Keratinocyte (primary cell): ENCODE data around the gene LST1. TPM values are rescaled to one million over a fixed set of nuclear protein-coding genes. Genes with fewer than 3 reads are reported as not detected.

ENCODE experiments used
- DNase-seq: peaks from one replicate; pipeline ENCODE4 v3.0.0-alpha.2; 2011; ENCODE audit warnings: low read depth, missing footprints, low spot score
- FAIRE-seq: peaks from 2 replicates; lab custom pipeline; 2011; peaks lifted over from hg19 to GRCh38; lab: Jason Lieb, UNC
- H2AFZ ChIP-seq: 2 replicates; pipeline ENCODE4 v1.6.0; 2012; ENCODE audit warnings: low read length, control low read depth, inconsistent platforms; ENCODE audit not compliant: control insufficient read depth
- H3K27ac ChIP-seq: 2 replicates; pipeline ENCODE4 v1.5.1; 2011; ENCODE audit warnings: low read length; ENCODE audit not compliant: control insufficient read depth, insufficient read depth
- H3K27me3 ChIP-seq: 3 replicates; pipeline ENCODE4 v1.6.0; 2011; ENCODE audit warnings: low read length; ENCODE audit not compliant: control insufficient read depth, insufficient read depth; ENCODE audit errors: extremely low read depth
- H3K36me3 ChIP-seq, 2 experiments: 2 replicates in 1 of 2; 3 replicates in 1 of 2; pipeline ENCODE4 v1.5.1; 2011; ENCODE audit warnings: low read length in 2 of 2, mild to moderate bottlenecking in 1 of 2; ENCODE audit not compliant: control insufficient read depth in 2 of 2, insufficient read depth in 2 of 2; ENCODE audit errors: extremely low read depth in 1 of 2
- H3K4me1 ChIP-seq: 3 replicates; pipeline ENCODE4 v1.5.1; 2011; ENCODE audit warnings: low read length; ENCODE audit not compliant: control insufficient read depth, insufficient read depth; ENCODE audit errors: extremely low read depth
- H3K4me2 ChIP-seq: 3 replicates; pipeline ENCODE4 v1.6.0; 2011; ENCODE audit warnings: low read depth, low read length; ENCODE audit not compliant: control insufficient read depth, insufficient read depth; ENCODE audit errors: extremely low read depth
- H3K4me3 ChIP-seq, 3 experiments: fragments of 200-600 bp in 1 of 3; sonication (generic) in 1 of 3; 2 replicates in 2 of 3; 3 replicates in 1 of 3; pipeline ENCODE4 v1.5.1; 2011 to 2016; ENCODE audit warnings: low read length in 3 of 3, mild to moderate bottlenecking in 3 of 3, control low read depth in 2 of 3, inconsistent platforms in 1 of 3, low read depth in 1 of 3, mixed read lengths in 1 of 3, mixed run types in 1 of 3, moderate library complexity in 1 of 3; ENCODE audit not compliant: control insufficient read depth in 2 of 3, insufficient read depth in 2 of 3; ENCODE audit errors: extremely low read depth in 1 of 3
- H3K79me2 ChIP-seq: 2 replicates; pipeline ENCODE4 v1.6.0; 2012; ENCODE audit warnings: low read length; ENCODE audit not compliant: control insufficient read depth, insufficient read depth
- H3K9ac ChIP-seq: 3 replicates; pipeline ENCODE4 v1.6.0; 2011; ENCODE audit warnings: low read length; ENCODE audit not compliant: control insufficient read depth, insufficient read depth; ENCODE audit errors: extremely low read depth
- H3K9me1 ChIP-seq: 3 replicates; pipeline ENCODE4 v1.6.0; 2011; ENCODE audit warnings: low read length; ENCODE audit not compliant: control insufficient read depth, insufficient read depth; ENCODE audit errors: extremely low read depth
- H3K9me3 ChIP-seq: 2 replicates; pipeline ENCODE4 v1.5.1; 2012; ENCODE audit warnings: low read depth, low read length; ENCODE audit not compliant: control insufficient read depth
- H4K20me1 ChIP-seq: 3 replicates; pipeline ENCODE4 v1.6.0; 2011; ENCODE audit warnings: low read length; ENCODE audit not compliant: control insufficient read depth, insufficient read depth; ENCODE audit errors: extremely low read depth
- EZH2 ChIP-seq: IDR thresholded peaks from one replicate; pipeline ENCODE4 v1.6.1; 2012; ENCODE audit warnings: inconsistent platforms, mild to moderate bottlenecking, low read length, moderate library complexity
- dilution Hi-C: fragments of 300-500 bp; cut with MboI; formaldehyde crosslinking; loops from one replicate; pipeline ENCODE4 v1.7.0; 2020; ENCODE audit warnings: low sequenced_read_pairs; ENCODE audit not compliant: extremely low pct_ligation_motif_present
- polyA plus RNA-seq, 5 experiments: library from polyadenylated mRNA; depleted of rRNA in 3 of 5; stranded (reverse) in 3 of 5; stranded (forward) in 1 of 5; unstranded in 1 of 5; fragments of >200 nt; gene quantifications; 1 replicate in 1 of 5; 2 replicates in 3 of 5; 3 replicates in 1 of 5; pipeline versions ENCODE4 v1.2.1 to v1.2.3, GENCODE V29; 2011 to 2012; ENCODE audit warnings: missing spikeins in 2 of 5, low read depth in 1 of 5, low replicate concordance in 1 of 5
- TF ChIP-seq, protein P1 (sequence below), 3 experiments: IDR thresholded peaks in 1 of 3; conservative IDR thresholded peaks in 1 of 3; optimal IDR thresholded peaks in 1 of 3; 2 replicates in 2 of 3; 3 replicates in 1 of 3; pipeline versions ENCODE3 to v1.5.1; 2011; ENCODE audit warnings: low read length in 3 of 3, mild to moderate bottlenecking in 3 of 3, moderate library complexity in 2 of 3, control low read depth in 1 of 3, inconsistent platforms in 1 of 3; ENCODE audit not compliant: insufficient read depth in 2 of 3; ENCODE audit errors: extremely low read depth in 1 of 3

Gene LST1
- polyA plus RNA-seq, 1 donor (not counting 4 experiments of a cell fraction or from before 2014, with no cell fraction given) = not detected

DNA sequence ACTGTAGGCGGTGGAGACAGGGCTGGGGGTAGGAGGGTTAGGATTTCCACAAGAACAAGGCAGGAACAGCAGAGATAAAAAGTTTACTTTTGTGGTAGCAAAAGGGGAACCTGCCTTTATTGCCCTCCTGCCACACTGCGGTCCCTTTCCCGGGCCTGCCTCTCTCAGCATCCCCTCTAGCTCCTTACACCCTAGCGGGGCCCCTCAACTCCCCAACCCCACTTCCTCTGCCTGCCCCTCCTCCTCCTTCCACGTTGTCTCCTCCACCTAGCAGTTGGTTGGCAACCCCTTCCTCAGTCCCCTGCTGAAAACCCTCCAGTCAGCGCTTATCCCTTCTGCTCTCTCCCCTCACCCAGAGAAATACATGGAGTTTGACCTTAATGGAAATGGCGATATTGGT is 29.7 kb downstream of the LST1 start:
- no peak for TF ChIP-seq EZH2
- TF ChIP-seq, protein P1, sequence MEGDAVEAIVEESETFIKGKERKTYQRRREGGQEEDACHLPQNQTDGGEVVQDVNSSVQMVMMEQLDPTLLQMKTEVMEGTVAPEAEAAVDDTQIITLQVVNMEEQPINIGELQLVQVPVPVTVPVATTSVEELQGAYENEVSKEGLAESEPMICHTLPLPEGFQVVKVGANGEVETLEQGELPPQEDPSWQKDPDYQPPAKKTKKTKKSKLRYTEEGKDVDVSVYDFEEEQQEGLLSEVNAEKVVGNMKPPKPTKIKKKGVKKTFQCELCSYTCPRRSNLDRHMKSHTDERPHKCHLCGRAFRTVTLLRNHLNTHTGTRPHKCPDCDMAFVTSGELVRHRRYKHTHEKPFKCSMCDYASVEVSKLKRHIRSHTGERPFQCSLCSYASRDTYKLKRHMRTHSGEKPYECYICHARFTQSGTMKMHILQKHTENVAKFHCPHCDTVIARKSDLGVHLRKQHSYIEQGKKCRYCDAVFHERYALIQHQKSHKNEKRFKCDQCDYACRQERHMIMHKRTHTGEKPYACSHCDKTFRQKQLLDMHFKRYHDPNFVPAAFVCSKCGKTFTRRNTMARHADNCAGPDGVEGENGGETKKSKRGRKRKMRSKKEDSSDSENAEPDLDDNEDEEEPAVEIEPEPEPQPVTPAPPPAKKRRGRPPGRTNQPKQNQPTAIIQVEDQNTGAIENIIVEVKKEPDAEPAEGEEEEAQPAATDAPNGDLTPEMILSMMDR (optimal IDR thresholded peaks at IDR 0.05 in 1 of 3, IDR thresholded peaks at IDR 0.05 in 1 of 3, conservative IDR thresholded peaks at IDR 0.05 in 1 of 3; ENCODE audit: extremely low read depth in 1 of 3, insufficient read depth in 2 of 3, low read length in 3 of 3) = no peak
- Histone ChIP-seq H3K79me2 (no peaks in the 10 kb centered on the region), H3K9me1 (no peaks in the 10 kb centered on the region), H2AFZ (no peak overlapping the region), H3K4me2 (no peak overlapping the region), H3K9me3 (no peaks in the 10 kb centered on the region), H4K20me1 (no peaks in the 10 kb centered on the region), H3K27me3 (no peaks in the 10 kb centered on the region), H3K4me3 (no peak overlapping the region), H3K9ac (no peak overlapping the region), H3K27ac (no peak overlapping the region), H3K36me3 (no peaks in the 10 kb centered on the region), H3K4me1 (no peaks in the 10 kb centered on the region)
- no peak for DNase-seq
- dilution Hi-C loops = no loop called here
- FAIRE-seq = no peak

DNA sequence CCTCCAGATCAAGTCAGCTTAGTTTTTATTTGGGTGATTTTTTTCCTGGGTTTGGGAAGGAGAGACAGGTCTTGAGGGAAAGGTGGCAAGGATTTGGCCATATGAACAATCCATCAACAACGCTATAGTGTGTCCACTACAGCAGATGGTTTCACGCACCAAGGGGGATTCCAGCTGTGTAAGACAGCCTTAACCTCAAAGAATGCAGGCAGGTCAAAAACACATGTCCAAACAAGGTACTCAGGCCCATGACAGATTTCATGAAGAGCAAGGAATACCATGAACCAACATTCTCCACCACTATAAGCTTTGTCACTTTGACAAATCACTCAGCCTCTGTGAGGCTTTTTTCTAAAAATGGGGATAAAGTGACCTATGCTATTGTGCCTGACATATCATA is 30.9 kb downstream of the LST1 start:
- no peak for FAIRE-seq
- TF ChIP-seq, protein P1 (optimal IDR thresholded peaks at IDR 0.05 in 1 of 3, IDR thresholded peaks at IDR 0.05 in 1 of 3, conservative IDR thresholded peaks at IDR 0.05 in 1 of 3; ENCODE audit: extremely low read depth in 1 of 3, insufficient read depth in 2 of 3, low read length in 3 of 3) = no peak
- no peak for TF ChIP-seq EZH2
- Histone ChIP-seq H3K9ac (no peak overlapping the region), H3K4me3 (no peak overlapping the region), H3K4me1 (peaks cover 5% of the 10 kb centered on the region), H3K4me2 (no peak overlapping the region), H3K9me1 (no peaks in the 10 kb centered on the region), H4K20me1 (peaks cover 3% of the 10 kb centered on the region), H3K36me3 (peaks cover 0 to 1% of the 10 kb centered on the region in 2 experiments), H2AFZ (no peak overlapping the region), H3K9me3 (no peaks in the 10 kb centered on the region), H3K79me2 (peaks cover 12% of the 10 kb centered on the region), H3K27me3 (no peaks in the 10 kb centered on the region), H3K27ac (no peak overlapping the region)
- dilution Hi-C loops = no loop called here
- no peak for DNase-seq
